ENCODE data around the gene TPD52L1.
"Not testable (repeated sequence)": the region's sequence is repeated elsewhere in the genome, so short reads cannot be mapped to it uniquely, and the experiment has no call there.

Gene TPD52L1

GRCh38 chr6:125124049-125124669, 29.4 kb upstream of the TPD52L1 start:
- TF ChIP-seq CTCF (IDR thresholded peaks at IDR 0.05; ENCODE audit: insufficient read depth, low read length, poor library complexity, severe bottlenecking), result no peak
- no peak overlapping the region for H3K4me3 ChIP-seq (replicated peaks; ENCODE audit: low read depth, low read length)
- H3K27me3 ChIP-seq (replicated peaks; ENCODE audit: control insufficient read depth, insufficient read depth, low read length), result no peaks in the 10 kb centered on the region; the same call in 1 of the 2 replicates
- no peaks in the 10 kb centered on the region for H3K36me3 ChIP-seq (ENCODE audit: control insufficient read depth, insufficient read depth, low read length)
- DNase-seq (ENCODE audit: extremely low read depth, insufficient read length), result no peak

GRCh38 chr6:125125856-125126255, 27.7 kb upstream of the TPD52L1 start:
- DNase-seq (ENCODE audit: extremely low read depth, insufficient read length); H3K27me3 ChIP-seq (replicated peaks; ENCODE audit: control insufficient read depth, insufficient read depth, low read length): not testable (repeated sequence)

GRCh38 chr6:125129354-125129753, 24.2 kb upstream of the TPD52L1 start:
- no peak for TF ChIP-seq CTCF (IDR thresholded peaks at IDR 0.05; ENCODE audit: insufficient read depth, low read length, poor library complexity, severe bottlenecking)
- Histone ChIP-seq H3K27me3 (replicated peaks; ENCODE audit: control insufficient read depth, insufficient read depth, low read length) (no peaks in the 10 kb centered on the region), H3K4me3 (replicated peaks; ENCODE audit: low read depth, low read length) (no peak overlapping the region), H3K36me3 (ENCODE audit: control insufficient read depth, insufficient read depth, low read length) (no peaks in the 10 kb centered on the region)
- DNase-seq (ENCODE audit: extremely low read depth, insufficient read length), result no peak

More at GRCh38 chr6:125125856-125126255, 27.7 kb upstream of the TPD52L1 start:
- H3K36me3 ChIP-seq (ENCODE audit: control insufficient read depth, insufficient read depth, low read length); H3K4me3 ChIP-seq (replicated peaks; ENCODE audit: low read depth, low read length): not testable (repeated sequence)

- TF ChIP-seq CTCF (IDR thresholded peaks at IDR 0.05; ENCODE audit: insufficient read depth, low read length, poor library complexity, severe bottlenecking), result no peak
- no peaks in the 10 kb centered on the region for H3K36me3 ChIP-seq (ENCODE audit: control insufficient read depth, insufficient read depth, low read length)
- H3K27me3 ChIP-seq (replicated peaks; ENCODE audit: control insufficient read depth, insufficient read depth, low read length), result no peaks in the 10 kb centered on the region
- no peak overlapping the region for H3K4me3 ChIP-seq (replicated peaks; ENCODE audit: low read depth, low read length)
- DNase-seq (ENCODE audit: extremely low read depth, insufficient read length), result no peak
These were observed 21.5 kb upstream of the TPD52L1 start for GRCh38 chr6:125132058-125132457.

GRCh38 chr6:125136378-125136777, 17.2 kb upstream of the TPD52L1 start:
- no peaks in the 10 kb centered on the region for H3K36me3 ChIP-seq (ENCODE audit: control insufficient read depth, insufficient read depth, low read length)
- no peak for DNase-seq (ENCODE audit: extremely low read depth, insufficient read length)
- no peak for TF ChIP-seq CTCF (IDR thresholded peaks at IDR 0.05; ENCODE audit: insufficient read depth, low read length, poor library complexity, severe bottlenecking)
- no peaks in the 10 kb centered on the region for H3K27me3 ChIP-seq (replicated peaks; ENCODE audit: control insufficient read depth, insufficient read depth, low read length)
- no peak overlapping the region for H3K4me3 ChIP-seq (replicated peaks; ENCODE audit: low read depth, low read length)

GRCh38 chr6:125138083-125138482, 15.5 kb upstream of the TPD52L1 start:
- TF ChIP-seq CTCF (IDR thresholded peaks at IDR 0.05; ENCODE audit: insufficient read depth, low read length, poor library complexity, severe bottlenecking), result no peak
- Histone ChIP-seq H3K36me3 (ENCODE audit: control insufficient read depth, insufficient read depth, low read length) (no peaks in the 10 kb centered on the region), H3K27me3 (replicated peaks; ENCODE audit: control insufficient read depth, insufficient read depth, low read length) (no peaks in the 10 kb centered on the region), H3K4me3 (replicated peaks; ENCODE audit: low read depth, low read length) (no peak overlapping the region)
- no peak for DNase-seq (ENCODE audit: extremely low read depth, insufficient read length)

All from GM06990 (cell line).